Coronary artery (tissue), 2 donors: ENCODE results near the gene ASB18.

Experiments
- DNase-seq: peaks from one replicate; pipeline ENCODE4 v3.0.0-alpha.2; 2017; ENCODE audit warnings: low spot score
- H3K27ac ChIP-seq, 2 donors: fragments of 200-600 bp; sonication (generic); one replicate each; pipeline ENCODE4 v1.5.1; 2016 to 2019
- H3K4me3 ChIP-seq: fragments of 200-600 bp; sonication (generic); 2 replicates; pipeline ENCODE4 v1.5.1; 2016; ENCODE audit warnings: mild to moderate bottlenecking, moderate library complexity
- CTCF ChIP-seq: fragments of 200-600 bp; sonication (generic); IDR thresholded peaks from one replicate; pipeline ENCODE4 v1.5.1; 2019; ENCODE audit warnings: antibody characterized with exemption

The ASB18 gene

DNA sequence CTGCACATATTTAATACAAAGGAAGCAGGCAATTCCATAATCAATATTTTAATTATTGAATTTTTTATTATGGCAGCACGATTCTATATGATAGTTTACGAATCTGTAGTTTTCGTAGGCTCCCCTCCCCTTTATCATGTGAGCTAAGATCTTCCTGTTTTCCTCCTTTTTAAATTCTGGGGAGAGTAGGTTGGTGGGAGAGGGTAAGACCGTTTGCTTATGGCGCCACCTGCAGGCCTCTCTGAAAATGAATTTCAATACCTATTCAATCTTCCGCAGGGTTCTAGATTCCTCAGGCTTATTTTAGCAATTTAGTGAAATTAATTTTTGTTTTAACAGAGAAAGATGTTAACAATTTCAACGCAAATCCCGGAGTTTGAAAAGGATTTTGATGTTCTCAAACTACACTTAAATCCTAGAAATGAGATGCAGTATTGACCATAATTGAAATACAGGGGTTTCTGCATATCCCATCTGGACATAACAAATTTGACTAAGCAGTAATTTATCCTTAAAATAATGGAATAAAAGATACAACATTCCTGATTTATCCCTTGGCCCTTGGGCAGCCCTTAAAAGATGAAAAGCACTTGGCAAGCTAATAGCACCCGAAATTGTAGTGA is 83.3 kb downstream of the ASB18 start:
- no peak for TF ChIP-seq CTCF
- H3K4me3 ChIP-seq = no peak overlapping the region
- peak; percentile 19 for DNase-seq

DNA sequence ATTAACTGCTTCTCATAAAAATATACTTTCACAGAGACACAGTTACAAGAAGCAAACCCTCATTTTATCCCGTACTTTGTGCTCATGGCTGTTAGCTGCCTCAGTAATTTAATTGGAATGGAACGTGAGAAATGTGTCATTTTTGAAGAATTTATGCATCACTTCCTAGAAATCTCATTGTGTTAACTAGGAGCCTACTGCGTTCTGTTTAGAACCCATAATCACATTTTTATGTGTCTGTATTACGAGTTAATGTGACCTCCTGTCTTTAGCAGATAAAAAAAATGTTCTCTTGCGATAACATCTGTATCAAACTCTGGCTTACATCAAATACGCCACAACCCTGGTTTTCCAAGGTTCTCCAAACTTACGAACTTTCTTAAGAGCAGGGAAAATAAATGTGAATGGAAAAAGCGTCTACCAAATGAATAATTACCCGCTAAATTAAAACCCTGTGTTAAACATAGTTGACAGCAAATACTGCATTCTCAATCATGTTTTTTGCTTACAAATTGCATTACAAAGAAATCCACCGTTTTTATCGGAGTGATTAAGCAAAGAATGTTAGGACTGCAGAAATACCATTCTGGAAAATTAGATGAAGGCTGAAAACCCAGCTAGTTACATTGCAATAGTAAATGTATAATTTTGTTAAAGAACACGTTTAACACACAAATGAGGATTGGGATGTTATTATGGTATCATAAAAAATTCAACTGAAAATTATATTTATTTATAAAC is 84.0 kb downstream of the ASB18 start:
- TF ChIP-seq CTCF = no peak
- DNase-seq = no peak
- H3K27ac ChIP-seq = no peak overlapping the region
- no peak overlapping the region for H3K4me3 ChIP-seq

More for the DNA sequence above, 83.3 kb downstream of the ASB18 start:
- no peak overlapping the region for H3K27ac ChIP-seq

- no peak for TF ChIP-seq CTCF
- peak; percentile 40 for DNase-seq
- Histone ChIP-seq H3K27ac (no peak overlapping the region), H3K4me3 (peak overlapping the region; percentile 57)
Observed at GRCh38 chr2:236179236-236180075, 84.8 kb downstream of the ASB18 start.

GRCh38 chr2:236178890-236179235 is 85.3 kb downstream of the ASB18 start:
- H3K27ac ChIP-seq = no peak overlapping the region
- TF ChIP-seq CTCF = no peak
- peak overlapping the region; percentile 57 for H3K4me3 ChIP-seq
- no peak for DNase-seq

- TF ChIP-seq CTCF = peak; percentile 72
- DNase-seq = peak; percentile 73
- no peak overlapping the region for H3K27ac ChIP-seq
- H3K4me3 ChIP-seq = peak overlapping the region; percentile 57
Observed at GRCh38 chr2:236177967-236178889, 86.0 kb downstream of the ASB18 start.

DNA sequence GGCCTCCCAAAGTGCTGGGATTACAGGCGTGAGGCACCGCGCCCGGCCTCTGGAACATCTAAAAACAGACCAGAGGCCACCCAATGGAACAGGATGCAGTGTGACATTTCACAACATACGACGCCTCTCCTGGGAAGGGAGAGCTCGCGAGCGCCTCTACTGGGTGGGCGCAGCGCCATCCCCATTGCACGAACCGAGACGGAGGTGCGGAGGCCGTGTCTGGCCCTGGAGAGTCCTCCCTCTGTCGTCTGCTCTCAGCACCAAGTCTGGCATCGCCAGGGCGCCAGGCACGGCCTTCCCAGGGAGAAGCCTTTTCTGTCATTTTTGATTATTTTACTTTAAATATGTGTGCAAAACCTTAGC is 86.6 kb downstream of the ASB18 start:
- H3K27ac ChIP-seq = no peak overlapping the region
- DNase-seq = peak; percentile 67
- no peak overlapping the region for H3K4me3 ChIP-seq
- no peak for TF ChIP-seq CTCF
